HG02852 (cell line): ENCODE data around the gene MDH1.
A peak's percentile ranks its signal among the peaks of the same experiment; 100 is the strongest.

Source experiments
- ATAC-seq: cut with Tn5 transposase; IDR thresholded peaks from one replicate; pipeline ENCODE4 v1.9.1; 2021; ENCODE audit warnings: mild to moderate bottlenecking, moderate library complexity; ENCODE audit not compliant: unreplicated experiment

The MDH1 gene

GRCh38 chr2:63628403-63628942 is 39.7 kb downstream of the MDH1 start:
- ATAC-seq = no peak

- ATAC-seq = no peak
Observed at GRCh38 chr2:63631501-63631900, 42.7 kb downstream of the MDH1 start.

- no peak for ATAC-seq
Observed at GRCh38 chr2:63632382-63632781, 43.6 kb downstream of the MDH1 start.

- ATAC-seq = no peak
Observed at GRCh38 chr2:63639344-63639743, 50.6 kb downstream of the MDH1 start.

DNA sequence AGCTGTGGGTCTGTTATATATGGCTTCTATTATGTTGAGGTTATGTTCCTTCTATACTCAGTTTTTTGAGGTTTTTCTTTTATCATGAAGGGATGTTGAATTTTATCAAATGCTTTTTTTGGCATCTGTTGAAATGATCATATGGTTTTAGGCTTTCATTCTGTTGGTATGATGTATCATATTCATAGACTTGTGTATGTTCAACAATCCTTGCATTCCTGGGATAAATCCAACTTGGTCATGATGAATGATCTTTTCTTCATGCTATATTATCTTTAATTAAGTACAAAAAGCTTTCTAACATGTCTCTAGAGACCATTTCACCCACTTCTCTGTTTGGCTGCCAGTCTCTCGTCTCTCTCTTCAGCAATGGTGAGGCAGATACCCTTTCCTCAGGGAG is 54.2 kb downstream of the MDH1 start:
- ATAC-seq = no peak

- ATAC-seq = no peak
Observed at GRCh38 chr2:63643486-63643885, 54.7 kb downstream of the MDH1 start.

GRCh38 chr2:63648632-63649031 is 59.9 kb downstream of the MDH1 start:
- no peak for ATAC-seq

- no peak for ATAC-seq
Observed at GRCh38 chr2:63649829-63650228, 61.1 kb downstream of the MDH1 start.

DNA sequence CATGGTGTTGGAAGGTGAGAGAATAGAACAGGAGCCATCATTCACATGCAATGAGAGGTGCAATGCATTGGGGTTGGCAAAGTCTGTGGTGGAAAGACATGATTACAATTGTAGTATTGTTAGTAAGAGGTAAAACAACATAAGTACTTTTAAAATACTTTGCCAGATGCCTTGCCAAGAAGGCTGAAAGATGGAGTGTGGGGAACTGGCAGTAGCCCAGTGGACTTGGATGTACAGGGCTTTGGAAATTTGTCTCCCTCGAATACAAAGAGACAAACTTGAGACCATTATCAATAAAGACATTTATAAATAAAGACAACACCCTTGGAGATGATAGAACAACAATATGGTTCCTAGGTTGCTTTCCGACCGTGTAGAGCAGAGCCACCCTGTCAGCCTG is 62.0 kb downstream of the MDH1 start:
- no peak for ATAC-seq

DNA sequence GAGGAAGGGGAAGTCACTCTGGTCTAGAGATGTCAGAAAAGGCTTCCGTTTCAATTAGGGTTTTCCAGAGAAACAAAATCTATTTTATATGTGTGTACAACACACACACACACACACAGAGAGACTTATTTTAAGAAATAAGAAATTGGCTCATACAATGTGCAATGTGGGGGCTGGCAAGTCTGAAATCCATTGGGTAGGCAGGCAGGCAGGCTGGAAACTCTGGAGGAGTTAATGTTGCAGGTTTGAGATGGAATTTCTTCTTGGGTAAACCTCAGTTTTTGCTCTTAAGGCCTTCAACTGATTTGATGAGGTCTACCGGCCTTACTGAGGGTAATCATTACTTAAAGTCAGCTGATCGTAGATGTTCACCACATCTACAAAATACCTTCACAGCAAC is 62.6 kb downstream of the MDH1 start:
- ATAC-seq = no peak

- no peak for ATAC-seq
Observed at GRCh38 chr2:63651861-63652651, 63.3 kb downstream of the MDH1 start.

- no peak for ATAC-seq
Observed at GRCh38 chr2:63652652-63652985, 63.9 kb downstream of the MDH1 start.

GRCh38 chr2:63654959-63655358 is 66.2 kb downstream of the MDH1 start:
- ATAC-seq = peak; percentile 95
